Daoy (cell line): ENCODE measurements around the gene COPZ2. TPM values are rescaled to one million over a fixed set of nuclear protein-coding genes. Genes with fewer than 3 reads are reported as not detected.
"Not testable (repeated sequence)": the region's sequence is repeated elsewhere in the genome, so short reads cannot be mapped to it uniquely, and the experiment has no call there.

Experiments
- DNase-seq: peaks from one replicate; pipeline ENCODE4 v3.0.0-alpha.2; 2015; ENCODE audit warnings: low read depth
- total RNA-seq: library from RNA; depleted of rRNA; stranded (reverse); fragments of >200 nt; shearing (Covaris generic); gene quantifications from 2 replicates; pipeline ENCODE4 v1.2.3, GENCODE V29; 2014

The COPZ2 gene
- total RNA-seq, 1 experiment from 2014 or later: 0.57 TPM

DNA sequence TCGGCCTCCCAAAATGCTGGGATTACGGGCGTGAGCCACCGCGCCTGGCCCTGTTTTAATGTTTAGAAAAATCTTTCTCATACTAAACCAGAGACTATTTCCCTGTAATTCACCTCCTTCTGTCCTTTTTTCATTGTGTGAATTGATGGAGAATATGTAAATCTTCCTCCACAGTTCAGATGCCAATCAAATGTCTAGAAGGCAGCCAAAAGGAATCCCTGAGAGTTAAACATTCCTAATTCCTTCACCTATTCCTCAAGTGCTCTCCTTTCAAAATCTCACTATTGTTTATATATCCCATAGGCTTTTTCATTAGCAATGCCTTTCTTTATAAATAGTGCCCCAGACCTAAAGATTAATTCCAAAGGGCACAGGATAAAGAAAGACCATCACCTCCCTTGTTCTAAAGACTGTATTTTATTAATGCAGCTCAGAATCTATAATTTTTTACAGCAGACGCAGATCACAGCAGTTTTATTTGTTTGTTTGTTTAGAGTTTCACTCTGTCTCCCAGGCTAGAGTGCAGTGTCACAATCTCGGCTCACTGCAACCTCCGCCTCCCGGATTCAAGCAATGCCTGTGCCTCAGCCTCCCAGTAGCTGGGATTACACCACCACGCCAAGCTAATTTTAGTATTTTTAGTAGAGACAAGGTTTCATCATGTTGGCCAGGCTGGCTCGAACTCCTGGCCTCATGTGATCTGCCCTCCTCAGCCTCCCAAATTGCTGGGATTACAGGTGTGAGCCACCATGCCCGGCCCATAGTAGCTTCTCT, 30.5 kb downstream of the COPZ2 start:
- no peak for DNase-seq

DNA sequence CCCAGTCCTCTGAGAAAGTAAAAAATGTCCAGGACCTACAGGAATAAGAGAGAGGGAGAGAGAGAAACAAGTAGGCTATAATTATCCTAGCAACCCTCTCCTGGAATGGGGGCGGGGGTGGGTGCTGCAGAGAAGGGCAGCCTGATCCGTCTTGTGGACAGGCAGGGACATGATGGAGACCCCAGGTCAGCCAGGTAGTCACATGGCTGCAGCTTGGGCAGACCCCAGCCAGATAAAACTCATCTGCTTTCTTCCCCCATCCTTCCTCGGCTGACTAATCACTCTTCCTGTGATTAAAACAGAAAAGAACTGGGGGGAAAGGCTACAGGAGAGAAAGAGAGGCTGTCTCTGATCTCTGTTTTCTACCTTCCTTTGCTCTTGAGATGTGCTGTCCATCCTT, 32.6 kb downstream of the COPZ2 start:
- no peak for DNase-seq

DNA sequence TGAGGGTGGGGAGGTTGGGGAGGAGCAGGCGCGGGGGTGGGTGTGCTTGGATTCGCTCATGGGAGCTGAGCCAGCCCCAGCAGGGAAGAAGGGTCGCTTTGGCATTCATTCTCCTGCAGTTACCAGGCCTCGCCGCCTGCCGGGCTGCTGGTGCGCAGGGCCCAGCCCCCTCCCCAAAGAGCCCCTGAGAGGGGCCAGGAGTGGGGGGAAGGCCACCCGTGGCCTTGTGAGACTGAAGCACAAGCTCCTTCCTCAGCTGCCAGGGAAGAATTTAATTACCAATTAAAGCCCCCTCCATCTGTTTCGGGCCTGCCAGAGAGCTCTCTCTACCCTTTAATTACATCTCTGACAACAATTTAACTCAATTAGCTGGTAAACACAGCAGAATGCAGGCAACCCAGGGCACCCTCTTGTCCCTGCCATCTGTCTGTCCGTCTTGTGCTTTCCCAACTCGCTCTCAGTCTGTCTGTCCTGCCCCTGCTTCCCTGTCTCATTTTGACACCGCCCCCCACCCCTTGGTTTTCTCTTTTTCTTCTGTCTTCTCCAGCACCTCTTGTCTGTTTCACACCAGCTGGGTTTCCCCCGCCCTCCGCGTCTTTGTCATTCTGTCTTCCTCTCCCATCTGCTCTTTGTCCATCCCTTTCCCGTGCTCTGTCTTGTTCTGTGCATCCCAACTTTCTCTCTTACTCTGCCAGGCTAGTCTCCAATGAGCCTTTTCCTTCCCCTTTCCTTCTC, 34.0 kb downstream of the COPZ2 start:
- peak; percentile 22 for DNase-seq

DNA sequence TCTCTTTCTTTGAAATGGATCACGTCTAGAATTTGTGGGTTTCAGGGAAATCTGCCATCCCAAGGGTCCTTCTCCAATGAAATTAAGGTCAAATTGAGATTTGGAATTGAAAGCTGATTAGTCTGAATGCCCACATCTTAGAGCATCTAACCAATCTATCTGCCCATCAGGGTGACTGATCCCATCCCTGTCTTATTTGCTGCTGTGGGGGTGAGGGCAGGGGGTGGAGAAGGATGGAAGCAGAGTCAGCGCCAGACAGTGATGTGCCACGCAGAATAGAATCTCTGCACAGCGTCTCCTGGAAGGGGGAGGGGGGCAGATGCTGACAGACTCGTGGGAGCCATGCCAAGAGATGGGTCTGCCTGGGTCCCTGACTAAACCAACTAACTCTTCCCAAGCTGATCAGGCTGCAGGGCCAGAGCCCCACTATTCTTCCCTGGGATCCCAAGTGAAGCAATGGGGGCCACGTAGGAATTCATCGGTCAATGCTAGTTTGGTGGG, 34.6 kb downstream of the COPZ2 start:
- DNase-seq: peak; percentile 45

DNA sequence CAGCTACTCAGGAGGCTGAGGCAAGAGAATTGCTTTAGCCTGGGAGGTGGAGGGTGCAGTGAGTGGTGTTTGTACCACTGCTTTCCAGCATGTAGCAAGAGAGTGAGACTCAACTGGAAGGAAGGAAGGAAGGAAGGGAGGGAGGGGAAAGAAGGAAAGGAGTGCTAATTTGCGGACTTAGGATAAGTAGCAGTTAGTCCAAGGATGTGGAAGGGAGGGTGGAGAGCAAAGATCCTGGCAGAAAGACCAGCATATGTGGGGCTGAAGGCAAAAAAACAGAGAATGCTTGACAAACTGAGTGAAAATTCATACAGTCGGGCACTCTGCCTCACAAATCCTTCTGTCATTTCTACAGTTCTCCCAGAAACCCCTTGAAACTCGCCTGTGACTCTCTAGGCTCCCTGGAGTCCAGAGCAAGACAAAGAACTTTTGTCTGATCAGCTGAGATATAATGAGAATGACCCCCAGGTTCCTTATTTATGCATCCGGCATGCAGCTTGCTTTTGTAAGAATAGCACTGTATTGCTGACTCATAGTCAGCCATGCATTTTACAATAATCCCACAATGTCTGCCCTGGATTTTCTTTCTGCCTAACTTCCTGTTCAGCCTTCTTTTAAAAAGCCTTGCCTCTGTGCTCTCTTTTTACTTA, 35.2 kb downstream of the COPZ2 start:
- peak; percentile 81 for DNase-seq

DNA sequence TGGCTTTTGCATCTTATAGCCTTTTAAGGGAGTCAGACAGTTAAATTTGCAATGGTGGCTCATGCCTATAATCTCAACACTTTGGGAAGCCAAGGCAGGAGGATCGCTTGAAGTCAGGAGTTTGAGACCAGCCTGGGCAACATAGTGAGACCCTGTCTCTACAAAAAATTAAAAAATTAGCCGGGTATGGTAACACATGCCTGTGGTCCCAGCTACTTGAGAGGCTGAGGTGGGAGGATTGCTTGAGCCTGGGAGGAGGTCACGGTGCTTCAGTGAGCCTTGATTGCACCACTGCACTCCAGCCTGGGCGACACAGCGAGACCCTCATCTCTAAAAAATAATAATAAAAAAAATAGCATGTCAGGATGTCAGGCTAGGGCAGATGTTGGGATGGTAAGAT, 35.9 kb downstream of the COPZ2 start:
- DNase-seq: not testable (repeated sequence)

DNA sequence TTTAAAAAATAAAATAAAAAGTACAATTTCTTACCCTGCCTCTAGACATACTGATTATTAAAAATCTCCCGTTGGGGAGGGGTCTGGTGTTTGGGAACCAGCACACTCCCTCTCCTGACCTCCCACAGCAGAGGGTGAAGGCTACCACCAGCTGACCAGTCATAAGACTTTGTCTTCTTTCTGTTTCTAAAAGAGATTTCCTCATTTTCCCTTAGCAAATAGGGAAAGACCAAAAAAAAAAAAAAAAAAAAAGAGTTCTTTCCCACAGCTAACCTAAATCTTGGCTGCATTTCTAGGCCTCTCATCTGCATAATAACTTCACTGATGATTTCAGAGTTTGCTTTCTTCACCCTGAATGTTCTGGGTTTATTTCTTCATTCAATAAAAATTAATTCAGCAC, 36.4 kb downstream of the COPZ2 start:
- no peak for DNase-seq

DNA sequence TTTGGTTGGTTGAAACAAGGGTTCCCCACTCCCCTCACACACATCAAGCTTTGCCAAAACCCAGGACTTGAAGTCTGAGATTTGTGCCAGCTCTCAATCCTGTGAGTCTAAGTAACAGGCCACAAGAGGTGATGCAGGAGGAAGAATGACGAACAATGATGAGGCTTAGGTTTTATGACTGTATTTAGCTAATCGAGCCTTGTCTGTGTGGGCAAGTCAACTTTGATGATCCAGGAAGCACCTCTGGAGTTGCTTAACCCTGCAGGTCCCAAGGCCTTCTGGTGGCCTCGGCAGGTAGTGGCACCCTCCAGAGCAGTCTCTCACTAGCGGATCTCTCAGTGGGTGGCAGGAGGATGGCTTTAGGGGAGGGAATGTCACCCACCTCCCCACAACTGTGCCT, 38.0 kb downstream of the COPZ2 start:
- peak; percentile 35 for DNase-seq

DNA sequence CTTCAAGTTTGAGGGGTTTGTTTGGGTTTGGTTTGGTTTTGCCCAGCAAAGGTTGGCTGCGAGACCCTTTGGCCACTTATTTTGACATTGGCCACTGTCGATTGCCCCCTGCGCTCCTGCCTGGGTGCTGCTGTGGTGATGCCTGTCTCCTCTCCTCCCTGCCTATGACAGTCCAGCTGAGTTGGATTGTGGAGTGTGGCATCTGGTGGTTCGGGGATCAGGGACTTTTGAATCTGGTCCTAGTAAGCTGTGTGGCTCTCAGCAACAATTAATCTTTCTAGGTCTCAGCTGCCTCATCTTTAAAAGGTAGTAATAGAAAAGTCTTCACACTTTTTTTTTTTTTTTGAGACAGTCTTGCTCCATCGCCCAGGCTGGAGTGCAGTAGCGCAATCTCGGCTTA, 39.6 kb downstream of the COPZ2 start:
- no peak for DNase-seq

DNA sequence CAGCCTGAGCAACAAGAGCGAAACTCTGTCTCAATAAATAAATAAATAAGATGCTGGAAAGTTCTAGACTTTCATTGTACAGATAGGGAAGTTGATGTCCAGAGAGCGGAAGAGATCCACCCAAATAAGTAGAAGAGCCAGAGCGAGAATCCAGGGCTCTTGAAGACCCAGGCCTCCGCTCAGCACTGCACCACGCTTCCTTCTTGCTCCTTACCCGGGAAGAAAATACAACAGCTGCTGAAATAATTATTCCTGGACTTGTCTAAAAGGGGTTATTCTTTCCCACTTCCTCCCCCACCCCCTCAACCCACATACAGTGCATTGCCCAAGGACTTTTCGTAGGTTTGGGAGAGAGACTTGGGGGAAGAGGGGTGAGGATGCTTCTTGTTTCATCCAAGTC, 40.0 kb downstream of the COPZ2 start:
- no peak for DNase-seq

DNA sequence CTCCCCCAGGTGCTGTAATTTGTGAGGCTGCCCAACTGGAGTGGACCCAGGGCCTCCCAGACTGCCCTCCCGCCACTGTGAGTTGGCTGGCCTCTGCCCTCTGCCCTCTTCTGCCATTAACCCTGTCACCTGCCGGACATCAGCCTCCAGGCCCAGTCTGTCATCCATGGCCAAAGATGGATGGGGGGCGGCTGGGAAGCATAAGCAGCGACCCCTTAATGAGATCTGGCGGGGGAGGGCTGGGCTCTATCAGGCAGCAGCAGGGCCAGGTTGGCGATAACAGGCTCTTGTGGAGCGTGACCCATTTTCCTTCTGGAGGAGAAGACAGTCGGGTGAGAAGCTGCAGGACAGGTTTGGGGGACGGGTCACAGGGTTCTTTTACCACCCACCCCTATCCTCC, 41.4 kb downstream of the COPZ2 start:
- DNase-seq: no peak

DNA sequence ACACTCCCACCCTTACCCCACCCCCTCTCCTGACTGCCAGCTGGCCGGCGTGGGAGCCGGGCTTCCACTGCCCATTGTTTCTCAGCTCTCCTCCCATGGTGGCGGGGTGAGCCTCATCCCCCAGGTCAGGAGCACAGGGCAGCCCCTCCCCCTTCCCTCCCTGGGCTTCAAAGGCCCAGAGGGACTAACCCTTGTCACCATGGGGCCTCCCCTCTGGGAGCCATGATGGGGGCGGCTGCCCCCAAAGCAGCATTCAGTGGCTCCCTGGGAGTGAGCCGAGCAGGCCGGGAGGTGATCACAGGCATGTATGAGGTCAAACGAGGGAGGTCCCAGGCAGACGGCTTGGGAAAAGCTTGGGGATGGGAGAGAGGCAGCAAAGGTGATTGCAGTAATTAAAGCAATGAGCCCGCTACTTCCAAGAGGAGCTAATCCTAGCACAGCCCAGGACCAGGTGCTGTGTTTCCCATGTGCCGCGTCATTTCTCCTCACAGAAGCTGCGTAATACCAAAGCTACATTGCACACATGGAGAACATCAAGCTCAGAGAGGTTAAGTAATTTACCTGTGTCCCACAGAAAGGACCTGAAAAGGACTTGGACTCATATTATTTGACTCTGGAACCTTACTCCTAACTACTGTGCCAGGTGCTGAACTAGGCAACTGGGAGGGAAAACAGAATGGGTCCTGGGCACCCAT, 42.2 kb downstream of the COPZ2 start:
- DNase-seq: no peak

DNA sequence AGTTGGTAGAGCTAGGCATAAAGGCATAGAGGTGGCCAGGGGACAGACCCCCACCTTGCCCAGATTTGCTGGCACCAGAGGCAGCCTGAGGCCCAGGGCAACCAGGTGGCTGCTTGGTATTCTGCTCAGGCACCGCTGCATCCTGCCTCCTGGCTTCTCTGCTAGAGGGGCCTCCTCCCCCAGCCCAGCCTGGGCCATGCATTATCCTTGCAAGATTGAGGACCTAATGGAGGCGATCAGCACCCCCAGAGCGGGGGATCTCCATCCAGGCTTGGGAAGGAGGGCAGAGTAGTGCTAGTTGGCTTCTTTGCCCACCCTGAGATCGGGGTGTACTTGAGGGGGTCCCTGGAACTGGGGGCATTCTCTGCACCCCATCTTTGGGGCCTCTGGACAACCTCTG, 42.9 kb downstream of the COPZ2 start:
- no peak for DNase-seq

DNA sequence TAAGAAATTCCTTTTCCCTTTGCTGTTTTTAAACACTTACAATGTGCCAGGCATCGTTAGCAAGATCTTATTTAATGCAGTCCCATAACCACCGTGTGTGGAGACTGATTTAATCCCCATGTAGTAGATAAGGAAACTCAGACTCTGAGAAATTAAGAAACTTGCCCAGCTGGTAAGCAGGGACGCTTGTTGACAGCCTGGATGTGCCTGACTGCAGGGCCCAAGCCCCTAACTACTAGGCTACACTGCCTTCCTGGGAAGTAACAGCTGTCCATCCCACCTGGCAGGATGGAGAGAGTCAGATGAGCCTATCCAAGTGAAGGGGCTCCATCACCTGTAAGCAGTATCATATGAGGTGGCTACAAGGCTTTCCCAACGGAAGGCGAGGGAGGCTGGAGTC, 43.6 kb downstream of the COPZ2 start:
- DNase-seq: no peak

DNA sequence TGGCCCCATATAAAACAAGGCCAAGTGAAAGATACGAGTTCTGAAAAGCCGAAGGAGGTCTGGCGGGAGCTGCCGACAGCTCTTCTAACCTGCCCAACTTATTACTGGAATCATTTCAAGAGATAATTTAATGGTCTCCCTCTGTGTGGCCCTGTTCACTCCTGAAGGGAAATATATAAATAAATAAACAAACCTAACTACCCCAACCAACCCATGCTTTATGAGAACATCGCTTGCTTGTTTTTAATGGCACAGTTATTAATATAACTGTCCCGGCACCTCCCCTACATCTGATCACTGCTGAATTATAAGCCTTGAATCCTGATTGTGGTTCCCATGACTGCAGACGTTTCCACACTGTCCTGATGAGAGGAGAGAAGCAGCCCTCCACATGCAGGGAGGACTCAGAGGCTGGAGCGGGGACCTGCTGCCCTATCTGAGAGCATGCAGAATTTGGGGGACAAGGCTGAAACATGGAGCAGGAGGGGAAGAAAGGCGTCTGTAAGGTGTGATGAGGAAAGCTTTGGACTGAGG, 44.5 kb downstream of the COPZ2 start:
- DNase-seq: no peak

DNA sequence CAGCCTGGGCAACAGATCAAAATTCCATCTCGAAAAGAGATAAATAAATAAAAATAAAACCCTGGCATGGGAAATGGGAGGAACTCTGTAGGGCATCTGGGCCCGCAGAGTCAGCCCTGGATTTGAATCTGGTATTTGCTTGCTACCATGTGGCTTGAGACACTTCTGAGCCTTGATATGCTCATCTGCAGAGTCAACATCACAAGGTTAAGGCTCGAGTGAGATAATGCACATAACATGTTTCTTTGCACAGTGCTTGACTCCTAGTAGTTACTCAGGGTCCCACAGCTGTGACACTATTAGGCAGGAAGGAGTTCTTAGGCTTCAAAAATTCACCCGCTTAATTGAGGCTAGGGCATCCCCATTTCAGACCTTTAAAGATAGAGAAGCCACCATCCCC, 45.4 kb downstream of the COPZ2 start:
- no peak for DNase-seq

DNA sequence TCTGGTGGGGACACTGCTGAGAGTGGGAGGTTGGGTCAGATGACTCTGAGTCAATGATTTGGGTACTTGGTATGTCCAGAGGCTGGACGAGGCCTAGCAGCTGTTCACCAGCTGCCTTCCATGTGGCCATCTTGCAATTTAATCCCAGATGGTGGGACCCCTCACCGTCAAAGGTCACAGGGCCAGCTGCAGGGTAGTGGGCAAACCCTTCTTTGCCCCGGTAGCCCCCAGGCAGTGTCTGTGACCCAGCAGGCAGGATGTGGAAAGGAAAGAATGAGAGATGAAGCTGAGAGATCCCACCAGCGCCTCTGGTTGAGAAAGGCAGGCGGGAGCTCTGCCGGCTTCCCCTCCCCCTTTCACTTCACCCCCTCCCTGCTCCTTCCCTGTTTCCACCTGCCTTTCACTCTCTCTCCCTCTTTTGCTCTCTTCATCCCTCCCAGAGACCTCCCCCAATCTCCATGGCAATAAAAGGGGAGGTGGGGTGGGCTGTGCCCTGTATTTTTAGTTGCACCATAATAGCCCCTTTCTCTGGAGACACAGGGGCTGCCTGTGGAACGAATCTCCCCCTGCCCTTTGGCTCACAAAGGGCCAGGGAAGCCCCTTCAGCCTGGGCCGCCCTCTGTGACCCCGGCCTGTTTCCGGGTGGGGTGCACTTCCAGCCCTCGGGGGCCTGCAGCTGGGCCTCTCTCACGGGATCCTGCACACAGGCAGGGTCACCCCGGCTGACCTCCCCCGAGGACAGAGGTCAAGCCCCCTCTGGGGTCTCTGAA, 46.5 kb downstream of the COPZ2 start:
- DNase-seq: no peak

DNA sequence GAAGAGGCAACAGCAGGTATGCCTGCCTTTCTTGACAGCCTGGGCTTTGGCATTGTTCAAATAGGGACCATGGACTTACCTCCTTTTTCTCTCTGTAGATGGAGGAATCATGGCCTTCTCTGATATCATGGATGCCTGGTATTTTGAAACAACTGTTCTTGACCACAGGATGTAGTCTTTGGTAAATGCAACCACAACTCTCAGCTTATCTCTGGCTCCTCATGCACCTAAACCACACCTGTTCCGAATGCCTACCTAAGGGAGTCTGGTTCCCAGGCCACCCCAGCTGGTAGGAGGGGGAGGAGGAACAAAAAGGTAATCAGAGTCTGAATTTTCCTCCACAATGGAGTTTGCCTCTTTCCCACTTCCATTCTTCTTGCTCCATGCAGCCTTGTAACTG, 47.9 kb downstream of the COPZ2 start:
- DNase-seq: no peak

DNA sequence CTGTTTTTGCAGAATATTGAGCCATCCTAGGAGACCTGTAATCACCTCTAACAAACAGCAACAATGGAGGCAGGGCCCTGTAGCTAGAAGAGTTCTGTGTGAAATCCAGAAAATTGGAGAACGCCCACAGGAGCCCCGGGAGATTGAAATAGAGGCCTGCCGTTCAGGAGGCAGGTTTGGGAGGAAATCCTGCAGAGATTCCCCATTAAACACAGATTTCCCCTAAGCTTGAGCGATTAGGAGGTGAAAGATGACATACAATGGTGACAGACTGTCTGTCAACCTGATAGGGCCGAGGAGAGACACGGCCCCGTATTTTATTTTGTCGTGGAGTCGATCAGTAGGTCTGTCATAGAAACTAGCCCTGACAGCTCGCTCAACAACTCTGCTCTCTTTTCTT, 48.4 kb downstream of the COPZ2 start:
- DNase-seq: no peak

DNA sequence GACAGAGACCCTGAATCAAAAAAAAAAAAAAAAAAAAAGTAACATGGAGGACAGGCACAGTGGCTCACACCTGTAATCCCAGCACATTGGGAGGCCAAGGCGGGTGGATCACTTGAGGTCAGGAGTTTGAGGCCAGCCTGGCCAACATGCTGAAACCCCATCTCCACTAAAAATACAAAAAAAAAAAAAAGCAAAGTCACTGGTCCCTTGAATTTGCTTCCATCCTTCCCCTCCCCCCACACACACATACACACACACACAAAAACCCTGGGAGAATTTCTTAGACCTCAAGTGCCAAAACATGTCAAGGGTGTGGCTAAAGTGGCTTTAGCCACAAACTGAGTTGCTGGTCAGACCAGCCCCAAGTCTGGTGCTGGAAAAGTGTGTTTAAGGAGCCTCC, 49.2 kb downstream of the COPZ2 start:
- DNase-seq: not testable (repeated sequence)

DNA sequence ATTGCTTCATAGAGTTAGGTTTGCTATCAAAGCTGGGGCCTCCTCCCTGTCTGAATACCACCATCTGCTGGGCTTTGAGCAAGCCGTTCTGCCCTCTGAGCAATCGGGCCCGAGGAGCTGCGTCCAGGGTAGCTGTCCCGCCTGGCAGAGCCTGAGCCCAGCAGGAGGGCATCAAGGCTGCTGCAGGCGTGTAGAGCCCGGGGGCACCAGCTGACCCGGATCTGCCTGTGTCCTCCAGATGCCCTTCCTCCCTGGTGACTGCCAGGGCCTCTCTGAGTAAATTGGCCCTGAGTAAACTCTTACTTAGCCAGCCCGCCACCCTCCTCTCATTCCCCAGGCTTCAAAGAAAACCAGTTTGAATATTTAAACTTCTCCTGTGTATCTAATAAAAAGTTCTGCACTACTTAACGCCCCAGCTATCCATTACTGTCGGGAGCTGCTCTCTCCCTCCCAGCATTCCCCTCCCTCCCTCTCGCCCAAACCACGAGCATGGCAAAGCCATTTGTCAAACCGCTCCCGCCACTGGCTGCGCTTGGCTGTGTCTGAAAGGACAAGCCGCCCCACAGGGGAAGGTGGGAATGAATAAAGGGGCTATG, 50.3 kb downstream of the COPZ2 start:
- DNase-seq: peak; percentile 48
